Measurements from ENCODE around the gene ERN1.

The ERN1 gene

GRCh38 chr17:64061178-64061898 is 68.6 kb downstream of the ERN1 start:
- no peak for DNase-seq

- no peak for DNase-seq
Observed at GRCh38 chr17:64060331-64060730, 69.6 kb downstream of the ERN1 start.

GRCh38 chr17:64059756-64060155 is 70.2 kb downstream of the ERN1 start:
- DNase-seq, result no peak

DNA sequence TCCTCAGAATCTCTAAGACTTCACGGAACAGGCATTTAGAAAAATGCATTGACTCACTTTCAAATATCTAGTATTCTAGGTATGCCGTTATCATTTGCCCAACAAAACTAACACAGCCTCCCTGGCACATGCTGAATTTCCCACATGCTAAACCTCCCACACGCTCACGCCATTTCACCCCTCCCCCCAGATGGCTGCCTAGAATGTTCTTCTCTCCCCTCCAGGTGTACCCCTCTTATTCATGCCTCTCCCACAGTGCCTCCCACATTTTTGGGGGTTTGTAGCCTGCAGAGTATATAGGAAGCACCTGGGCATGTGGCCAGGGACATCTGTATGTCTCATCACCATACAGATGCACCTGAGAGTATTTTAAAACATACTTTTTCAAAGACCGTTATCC is 71.3 kb downstream of the ERN1 start:
- no peak for DNase-seq

DNA sequence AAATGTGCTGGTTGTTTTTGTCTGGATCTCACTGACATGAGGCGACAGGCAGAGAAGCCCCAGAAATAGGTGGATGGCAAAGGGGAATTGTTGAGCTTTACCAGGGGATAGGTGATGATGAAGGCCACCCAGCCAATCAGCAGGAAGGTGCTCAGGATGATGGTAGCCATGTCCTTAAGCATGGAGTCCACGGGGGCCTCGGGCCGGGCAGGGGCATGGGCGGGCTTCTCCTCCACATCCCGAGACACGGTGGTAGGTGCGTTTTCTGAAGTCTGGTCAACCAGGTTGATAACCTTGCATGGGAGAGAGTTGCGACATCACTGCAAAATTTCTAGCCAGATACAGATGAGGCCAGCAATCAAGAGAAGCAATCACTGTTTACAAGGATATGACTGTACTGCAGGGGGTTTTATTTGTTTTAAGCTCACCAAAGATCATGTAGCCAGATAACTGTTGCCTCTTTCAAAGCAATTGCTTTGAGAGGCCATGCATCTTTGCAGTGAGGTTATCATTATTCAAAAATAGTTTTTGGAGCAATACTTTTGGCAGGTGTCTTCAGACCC is 72.2 kb downstream of the ERN1 start:
- DNase-seq, result no peak

DNA sequence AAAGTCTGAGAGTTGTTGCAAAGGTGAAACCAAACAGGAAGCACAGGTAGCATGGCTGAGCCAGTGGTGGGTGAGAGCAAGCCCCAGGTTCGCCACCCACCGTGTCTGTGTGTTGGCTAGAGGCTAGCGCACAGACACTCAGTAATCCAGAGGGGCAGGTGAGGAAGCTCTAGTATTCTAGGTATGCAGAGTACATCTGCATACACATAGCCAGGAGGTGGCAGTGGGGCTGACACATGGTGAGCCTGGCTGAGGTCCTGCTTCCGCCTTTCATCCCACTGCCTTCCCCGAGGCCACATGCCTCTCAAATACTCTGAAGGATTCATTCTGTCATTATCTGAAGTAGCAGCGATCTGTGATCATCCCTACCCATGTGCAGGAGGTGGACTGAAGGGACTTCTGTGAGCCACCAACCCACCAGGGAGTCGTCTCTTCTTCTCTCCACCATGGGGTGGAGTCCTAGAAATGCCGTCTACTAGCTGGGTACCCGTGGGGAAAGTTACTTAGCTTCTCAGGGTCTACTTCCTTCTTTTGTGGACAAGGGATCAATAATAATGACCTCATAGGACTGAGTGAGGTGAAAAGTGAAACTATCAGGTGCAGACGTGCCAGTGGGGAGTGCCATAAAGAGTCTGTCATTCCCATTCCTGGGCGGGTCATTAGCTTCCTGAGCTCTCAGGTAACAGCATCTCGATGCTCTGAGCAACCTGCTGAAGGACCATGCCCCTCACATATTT is 73.5 kb downstream of the ERN1 start:
- DNase-seq, result no peak

- DNase-seq, result no peak
Observed at GRCh38 chr17:64055183-64056142, 74.5 kb downstream of the ERN1 start.

GRCh38 chr17:64054304-64054703 is 75.6 kb downstream of the ERN1 start:
- DNase-seq, result no peak

DNA sequence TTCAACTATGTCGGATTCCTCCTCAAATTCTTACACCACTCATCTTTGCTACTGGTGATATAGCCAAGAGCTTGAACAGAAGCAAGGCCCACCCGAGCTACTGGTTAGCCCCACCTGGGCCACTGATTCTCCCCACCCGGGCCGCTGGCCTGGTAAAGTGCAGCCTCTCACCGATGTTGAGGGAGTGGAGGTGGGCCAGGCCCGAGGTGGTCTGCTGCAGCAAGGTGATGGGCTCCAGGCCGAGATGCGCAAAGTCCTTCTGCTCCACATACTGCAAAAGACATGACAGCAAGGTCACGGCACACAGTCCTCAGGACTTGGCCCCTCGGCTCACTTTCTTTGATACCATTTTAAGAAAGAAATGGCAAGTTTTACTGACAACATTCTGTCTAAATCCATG is 76.8 kb downstream of the ERN1 start:
- DNase-seq, result no peak

- DNase-seq, result no peak
Observed at GRCh38 chr17:64051153-64051552, 78.8 kb downstream of the ERN1 start.

- no peak for DNase-seq
Observed at GRCh38 chr17:64048805-64049204, 81.1 kb downstream of the ERN1 start.

- no peak for DNase-seq
Observed at GRCh38 chr17:64045176-64045575, 84.8 kb downstream of the ERN1 start.

GRCh38 chr17:64042700-64043485 is 87.1 kb downstream of the ERN1 start:
- DNase-seq, result no peak

DNA sequence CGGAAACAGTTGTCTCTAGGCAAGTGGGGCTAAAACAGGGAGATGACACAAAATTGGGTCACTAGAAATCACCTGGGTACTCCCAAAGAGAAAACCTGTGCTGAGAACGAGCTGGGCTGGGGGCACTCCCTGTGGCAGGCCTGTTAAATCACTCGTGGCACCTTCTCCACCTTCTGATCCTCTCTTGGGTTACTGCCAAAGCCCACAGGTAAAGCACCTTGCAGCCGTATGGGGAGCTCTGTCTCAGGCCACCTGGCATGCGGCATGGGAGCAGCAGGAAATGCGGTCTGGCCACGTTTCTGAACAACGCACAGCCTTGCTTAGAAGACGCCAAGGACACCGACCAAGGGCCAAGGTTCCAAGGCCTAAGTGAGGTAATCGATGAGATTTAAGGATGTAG is 88.0 kb downstream of the ERN1 start:
- DNase-seq, result no peak

DNA sequence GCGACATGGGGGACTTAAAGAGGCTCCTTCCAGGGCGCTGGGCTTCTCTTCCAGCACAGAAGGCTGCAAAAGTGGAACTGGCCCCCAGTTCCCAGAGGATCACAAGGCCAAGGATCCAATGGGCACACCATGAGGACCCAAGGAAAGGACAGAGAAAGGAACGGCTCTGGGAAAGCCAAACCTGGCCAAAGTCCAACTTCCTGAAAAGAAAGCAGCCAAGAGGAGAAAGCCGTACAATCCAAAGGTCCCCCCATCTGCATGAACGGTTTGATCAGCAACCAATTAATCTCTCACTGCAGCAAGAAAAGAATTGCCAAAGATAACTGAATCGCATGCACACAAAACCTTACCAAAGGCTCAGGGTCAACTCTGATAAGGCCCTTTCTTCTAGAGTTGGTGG is 89.7 kb downstream of the ERN1 start:
- no peak for DNase-seq

GRCh38 chr17:64039106-64039400 is 90.9 kb downstream of the ERN1 start:
- DNase-seq, result no peak

GRCh38 chr17:64038331-64039105 is 91.4 kb downstream of the ERN1 start:
- no peak for DNase-seq

DNA sequence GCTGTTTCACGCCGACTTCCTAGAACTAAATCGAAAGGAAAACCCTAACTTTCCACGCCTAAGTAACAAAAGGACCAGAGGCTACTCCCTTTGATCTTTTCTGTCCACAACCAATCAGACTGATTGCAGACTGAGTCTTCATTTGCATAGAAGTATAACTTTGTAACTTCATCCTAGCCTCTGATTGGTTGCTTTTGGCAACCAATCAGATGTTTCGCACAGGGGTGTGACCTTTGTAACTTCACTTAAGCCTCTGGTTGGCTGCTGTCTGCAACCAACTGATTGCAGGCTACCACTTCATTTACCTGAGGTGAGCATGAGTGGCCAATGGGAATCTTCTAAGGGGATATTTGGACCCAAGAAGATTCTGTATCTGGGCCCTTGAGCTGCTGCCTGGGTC is 92.1 kb downstream of the ERN1 start:
- no peak for DNase-seq

DNA sequence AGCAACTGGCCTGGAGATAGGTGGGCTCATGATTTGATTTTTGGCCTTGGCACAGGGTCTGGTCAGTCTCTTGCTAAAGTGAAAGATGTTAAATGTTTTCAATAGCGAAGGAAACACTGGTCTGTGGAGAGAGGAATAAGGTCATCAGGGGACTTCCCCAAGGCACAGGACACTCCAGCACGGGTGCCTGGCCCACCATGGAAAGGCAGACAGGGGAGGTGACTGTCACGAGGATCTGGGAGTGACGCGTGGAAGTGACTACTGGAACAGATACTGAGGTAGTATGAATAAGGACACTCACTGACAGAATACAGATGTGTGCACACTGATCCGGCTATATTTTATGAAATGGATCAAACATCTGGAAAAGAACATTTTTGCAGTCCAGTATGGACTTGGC is 92.8 kb downstream of the ERN1 start:
- no peak for DNase-seq

- DNase-seq, result no peak
Observed at GRCh38 chr17:64036198-64036922, 93.6 kb downstream of the ERN1 start.

Data from hypothalamus (tissue), 51 donors.